ENCODE results near the gene PCBP4. TPM values are rescaled to one million over a fixed set of nuclear protein-coding genes. Genes with fewer than 3 reads are reported as not detected.

Gene PCBP4
- 10 to 100 TPM; 50.8 to 73.1 (median 64.1) TPM for polyA plus RNA-seq (ENCODE audit: insufficient read length in 10 of 10)
- long read RNA-seq, donor 1, partial matches to known transcripts = 0 of 1 reads
- long read RNA-seq, donor 1, other reads (novel, unspliced or antisense) = 0 of 1 reads
- long read RNA-seq, donor 2, partial matches to known transcripts = 0 of 1 reads
- long read RNA-seq, donor 2, other reads (novel, unspliced or antisense) = 0 of 1 reads
- long read RNA-seq, donor 3 = 0 reads
- long read RNA-seq, donor 4 = 0 reads
- long read RNA-seq, donor 5, partial matches to known transcripts = 0 of 1 reads
- long read RNA-seq, donor 5, other reads (novel, unspliced or antisense) = 0 of 1 reads
- long read RNA-seq, donor 6, partial matches to known transcripts = 0 of 2 reads
- long read RNA-seq, donor 6, other reads (novel, unspliced or antisense) = 0 of 2 reads
- long read RNA-seq, donor 7, partial matches to known transcripts = 0 of 3 reads
- long read RNA-seq, donor 7, other reads (novel, unspliced or antisense) = 0 of 3 reads
- long read RNA-seq, donor 8, partial matches to known transcripts = 13 of 13 reads
- long read RNA-seq, donor 8, other reads (novel, unspliced or antisense) = 0 of 13 reads
- long read RNA-seq, donor 9 = 0 reads

GRCh38 chr3:51967384-51968169 lies at the start of gene PCBP4:
Gene PCBP4, minus strand, starts transcription at chr3:51967454. Its CDS starts 6,214 bp downstream, at chr3:51961240.
- peak in 2 of 3 donors; percentile 75 to 88 for DNase-seq

GRCh38 chr3:52015438-52016228 lies 48.4 kb upstream of the PCBP4 start:
- no peak for DNase-seq

DNA sequence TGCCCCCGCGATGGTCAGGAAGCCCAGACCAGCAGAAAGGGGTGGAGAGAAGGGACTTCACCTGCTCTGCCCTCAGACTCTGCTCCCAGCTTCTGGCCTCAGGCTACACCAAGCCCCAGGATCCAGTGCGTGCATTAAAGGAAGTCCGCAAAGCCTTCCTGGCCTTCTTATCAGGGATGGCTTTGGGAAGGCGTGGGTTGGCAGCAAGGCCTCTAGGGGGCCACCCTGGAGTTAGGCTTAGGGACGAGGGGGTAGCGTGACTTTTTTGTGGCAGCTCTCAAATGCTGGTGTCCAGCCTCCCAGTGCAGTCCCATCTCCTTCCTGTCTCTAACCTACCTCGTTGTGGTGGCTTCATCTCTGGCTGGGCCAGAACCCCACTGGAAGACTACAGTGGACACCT lies 47.4 kb upstream of the PCBP4 start:
- no peak for DNase-seq

DNA sequence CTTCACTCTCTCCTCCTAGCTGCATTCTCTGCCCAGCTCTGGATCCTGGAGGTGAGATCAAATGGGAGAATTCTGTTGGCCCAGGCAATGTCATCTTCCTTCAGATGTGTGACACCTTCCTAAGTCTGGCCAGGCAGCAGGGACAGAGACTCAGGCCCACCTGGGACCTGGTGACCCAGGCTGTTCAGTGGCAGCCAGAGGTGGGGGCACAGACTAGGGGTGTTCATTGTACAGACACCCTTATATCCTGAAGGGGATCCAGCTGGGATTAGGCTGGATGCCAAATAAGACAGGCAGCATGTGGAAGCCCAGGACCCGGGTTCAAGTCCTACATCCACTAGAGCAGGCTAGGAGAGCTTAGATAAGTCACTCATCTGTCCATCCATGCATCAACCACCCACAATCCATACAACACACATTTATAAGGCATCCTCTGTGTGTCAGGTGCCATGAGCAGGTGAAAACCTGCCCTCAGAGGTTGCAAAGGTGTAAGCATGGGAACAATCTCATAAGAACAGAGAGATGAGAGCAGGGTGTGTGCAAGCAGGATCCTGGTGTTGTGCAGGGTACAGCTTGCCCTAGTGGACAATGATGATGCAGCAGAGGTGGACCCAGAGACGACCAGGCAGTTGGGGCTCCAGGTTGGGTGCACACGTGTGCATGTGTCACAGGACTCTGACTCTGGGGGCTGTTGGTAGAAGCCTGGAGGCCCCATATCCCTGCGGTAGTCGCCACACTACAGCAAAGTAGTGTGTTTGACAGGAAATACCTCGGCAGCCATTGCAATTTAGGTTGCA lies 46.7 kb upstream of the PCBP4 start:
- DNase-seq = no peak

- DNase-seq = no peak
These were observed 45.4 kb upstream of the PCBP4 start for GRCh38 chr3:52012699-52013098.

GRCh38 chr3:52010431-52010830 lies 43.2 kb upstream of the PCBP4 start:
- DNase-seq = no peak

DNA sequence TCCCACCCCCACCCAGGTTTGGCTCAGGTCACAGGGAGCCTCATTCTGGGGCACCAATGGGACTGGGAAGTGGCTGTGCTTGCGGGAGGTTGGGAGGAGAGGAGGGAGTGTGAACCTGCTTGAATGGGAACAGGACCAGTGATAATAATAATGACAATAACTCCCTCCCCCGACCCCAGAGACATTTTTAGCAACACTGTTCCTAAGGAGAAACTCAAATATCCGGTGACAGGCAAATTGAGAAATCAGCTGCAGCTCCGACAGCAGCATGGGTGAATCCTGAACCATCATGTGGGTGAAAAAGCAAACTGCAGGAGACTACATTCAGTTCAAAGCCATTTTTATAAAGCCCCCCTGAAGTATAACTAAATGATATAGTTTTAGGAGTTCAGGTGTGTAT lies 40.0 kb upstream of the PCBP4 start:
- no peak for DNase-seq

GRCh38 chr3:52006820-52007133 lies 39.5 kb upstream of the PCBP4 start:
- no peak for DNase-seq

DNA sequence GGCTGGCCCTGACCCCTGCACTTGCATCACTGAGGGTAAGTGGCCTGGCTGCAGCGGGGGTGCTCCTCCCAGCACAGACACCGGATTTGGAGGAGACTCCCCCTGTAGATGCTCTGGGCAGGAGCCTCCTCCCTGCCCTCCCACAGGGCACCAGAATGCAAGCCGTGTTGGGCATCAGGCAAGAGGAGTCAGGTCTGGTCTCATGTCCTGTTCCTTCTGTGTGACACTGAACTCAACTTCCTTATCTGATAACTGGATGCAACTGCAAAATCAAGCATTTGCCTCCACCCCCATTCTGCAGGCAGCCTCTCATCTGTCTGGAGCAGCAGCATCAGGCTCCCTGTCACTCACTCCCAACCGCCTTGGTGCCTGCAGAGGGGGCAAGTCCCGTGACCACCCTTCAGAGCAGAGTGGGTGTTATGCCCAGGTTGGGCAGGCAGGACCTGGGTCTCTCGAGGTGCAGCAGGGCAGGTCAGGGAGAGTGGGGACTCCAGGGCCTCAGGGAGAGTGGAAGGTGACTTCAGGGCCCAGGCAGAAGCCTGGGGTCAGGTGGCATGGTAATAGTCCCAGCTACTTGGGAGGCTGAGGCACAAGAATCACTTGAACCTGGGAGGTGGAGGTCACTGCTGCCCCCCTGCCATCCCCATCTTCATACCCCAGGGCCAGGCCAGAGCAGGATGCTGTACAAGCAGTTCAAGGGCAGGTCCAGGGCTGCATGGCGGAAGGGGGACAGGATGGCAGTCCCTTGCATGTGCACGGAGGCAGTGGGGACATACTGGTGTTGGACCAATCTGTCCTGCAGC lies 39.0 kb upstream of the PCBP4 start:
- no peak for DNase-seq

DNA sequence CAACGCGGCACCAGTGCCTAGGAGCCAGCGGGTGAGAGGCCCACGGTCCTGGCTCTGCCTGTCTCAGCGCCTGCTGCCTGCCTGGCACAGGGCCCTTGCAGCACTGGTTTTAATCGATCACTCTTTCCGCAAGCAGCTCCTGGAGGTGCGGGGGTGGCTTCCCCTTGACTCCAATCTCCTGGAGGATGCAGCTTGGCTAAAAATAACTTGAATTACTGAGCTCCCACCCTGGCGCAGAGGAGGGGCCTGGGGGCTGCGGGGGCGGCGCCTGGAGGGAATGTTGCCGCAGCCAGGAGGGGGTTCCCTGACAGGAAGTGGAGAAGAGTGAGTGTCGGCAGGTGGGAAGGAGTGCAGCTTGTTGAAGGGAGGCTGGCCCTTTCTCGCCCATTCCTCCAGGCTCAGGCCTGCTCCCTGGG lies 38.3 kb upstream of the PCBP4 start:
- peak; percentile 53 to 81 (median 56) for DNase-seq

DNA sequence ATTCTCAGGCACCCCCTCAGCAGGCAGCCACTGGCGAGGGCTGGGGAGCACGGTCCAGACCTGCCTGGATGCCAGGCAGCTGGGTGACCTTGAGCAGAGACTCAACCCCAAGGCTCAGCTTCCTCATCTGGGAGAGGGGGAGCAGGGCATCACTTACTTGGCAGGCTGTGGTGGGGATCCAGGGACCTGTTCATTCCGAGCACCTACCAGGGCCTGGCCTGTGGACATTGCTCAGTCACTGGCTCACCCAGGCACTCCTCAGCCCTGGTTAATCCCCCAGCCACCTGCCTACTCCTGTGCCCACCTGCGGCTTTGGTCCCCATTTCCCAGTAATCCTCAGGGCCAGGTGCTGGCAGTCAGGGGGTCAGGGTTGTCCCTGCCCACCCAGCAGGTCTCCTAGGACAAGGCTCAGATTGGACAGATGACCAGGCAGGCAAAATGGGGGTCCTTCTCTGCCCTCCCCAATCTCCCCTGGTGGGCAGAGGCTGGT lies 37.7 kb upstream of the PCBP4 start:
- no peak for DNase-seq

DNA sequence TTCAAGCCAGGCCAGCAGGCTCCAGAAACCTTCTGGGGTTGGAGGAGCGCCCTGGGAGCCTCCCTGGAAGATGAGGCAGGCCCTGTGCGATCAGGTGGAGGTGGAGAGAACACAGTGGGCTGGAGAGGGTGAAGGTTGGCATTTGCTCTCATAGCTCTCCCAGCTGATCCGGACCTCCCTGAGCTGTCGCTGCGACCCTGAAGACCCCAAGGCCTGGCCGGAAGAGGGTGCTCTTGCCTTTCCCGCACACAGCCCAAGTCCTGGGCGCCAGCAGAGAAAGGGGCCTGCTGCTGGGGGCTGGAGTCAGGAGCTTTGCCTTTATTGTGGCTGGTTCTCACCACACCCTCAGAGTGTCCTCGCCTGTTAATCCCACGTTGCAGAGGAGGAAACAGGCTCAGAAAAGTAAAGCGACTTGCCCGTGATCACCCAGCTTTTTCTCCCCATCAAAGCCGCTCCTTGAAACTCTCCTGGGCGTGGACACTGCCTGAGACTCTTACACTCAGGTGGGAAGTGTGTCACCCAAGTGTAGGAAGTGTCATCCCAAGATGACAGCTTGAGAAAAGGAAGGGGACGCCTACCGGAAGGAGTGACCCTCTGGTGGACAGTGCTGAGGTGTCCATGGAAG lies 37.0 kb upstream of the PCBP4 start:
- DNase-seq = peak; percentile 47 to 89 (median 77)

DNA sequence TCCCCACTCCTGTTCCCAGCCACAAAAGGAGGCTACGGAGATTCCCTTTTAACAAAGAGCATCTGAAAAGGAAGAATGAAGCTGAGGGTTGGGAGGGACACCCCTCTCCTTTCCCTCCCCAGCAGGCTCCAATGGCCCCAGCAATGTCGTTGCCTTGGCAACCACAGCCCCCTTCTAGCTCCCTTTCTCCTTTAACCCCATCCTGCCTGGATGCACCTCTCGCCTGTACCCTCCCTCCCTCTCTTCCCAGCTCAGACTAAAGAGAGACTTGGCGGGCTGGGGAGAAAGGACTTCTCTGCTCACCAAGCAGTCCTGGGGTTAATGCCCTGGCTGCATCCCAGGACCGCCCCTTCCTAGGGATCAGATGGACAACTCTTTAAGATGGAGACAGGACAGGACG lies 35.5 kb upstream of the PCBP4 start:
- DNase-seq = no peak

DNA sequence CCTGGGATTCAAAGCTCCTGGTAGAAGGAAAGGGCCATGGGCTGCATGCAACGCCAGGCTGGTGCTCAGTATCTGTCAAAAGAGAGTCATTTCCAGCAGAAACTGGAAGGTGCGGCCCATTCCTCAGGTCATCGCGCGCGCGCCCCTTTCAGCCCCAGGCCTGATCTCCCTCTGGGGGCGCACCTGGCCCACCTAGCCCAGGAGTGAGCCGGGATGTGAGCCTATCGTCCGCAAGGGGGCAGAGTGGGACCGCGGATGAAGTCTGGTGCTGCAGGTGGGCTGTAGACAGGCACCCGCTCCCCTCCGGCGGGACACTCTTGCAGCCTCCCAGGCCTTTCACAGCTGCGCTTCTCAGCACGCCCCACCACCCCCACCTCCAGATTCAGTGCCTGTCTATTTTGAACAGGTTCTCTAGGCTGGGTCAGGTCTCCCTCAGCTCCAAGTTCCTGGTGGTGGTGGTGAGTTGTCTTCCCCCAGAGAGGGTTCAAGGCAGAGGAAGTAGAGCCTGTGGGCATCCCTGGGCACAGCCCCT lies 34.3 kb upstream of the PCBP4 start:
- DNase-seq = peak in 2 of 3 donors; percentile 76 to 85

GRCh38 chr3:51999846-52000245 lies 32.6 kb upstream of the PCBP4 start:
- DNase-seq = no peak

- DNase-seq = no peak
These were observed 31.5 kb upstream of the PCBP4 start for GRCh38 chr3:51998774-51999173.

DNA sequence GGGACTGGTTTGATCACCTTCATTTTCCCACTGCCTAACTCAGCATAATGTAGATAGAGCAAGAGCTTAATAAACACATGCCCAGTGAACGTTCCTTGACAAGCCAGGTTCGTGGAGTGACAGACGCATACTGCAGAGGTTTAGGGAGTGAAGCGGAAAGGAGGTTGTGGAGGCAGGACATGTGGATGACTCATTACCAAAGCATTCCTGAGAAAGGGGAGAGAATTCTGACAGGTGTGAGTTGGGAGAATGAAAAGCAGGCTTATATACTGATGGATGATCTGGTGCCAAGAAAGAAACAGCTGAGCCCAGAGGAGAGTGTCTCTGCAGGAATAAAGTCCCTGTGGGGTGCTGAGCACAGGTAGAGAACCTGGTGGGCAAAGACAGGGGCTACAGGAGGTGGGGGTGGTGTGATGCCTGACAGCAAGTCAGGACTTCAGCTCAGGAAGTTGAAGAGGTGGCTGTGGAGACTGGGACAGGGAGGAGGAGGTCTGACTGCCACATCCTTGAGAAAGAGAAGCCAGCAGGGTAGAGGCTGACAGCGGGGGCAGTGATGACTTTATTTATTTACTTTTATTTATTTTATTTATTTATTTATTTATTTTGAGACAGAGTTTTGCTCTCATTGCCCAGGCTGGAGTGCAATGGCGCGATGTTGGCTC lies 30.8 kb upstream of the PCBP4 start:
- DNase-seq = no peak

GRCh38 chr3:51997172-51997571 lies 29.9 kb upstream of the PCBP4 start:
- no peak for DNase-seq
